Left ventricle myocardium superior (tissue), 1 donor: Measurements from ENCODE around the gene PCDH9. TPM values are rescaled to one million over a fixed set of nuclear protein-coding genes. Genes with fewer than 3 reads are reported as not detected.
A peak's percentile ranks its signal among the peaks of the same experiment; 100 is the strongest.
"Not testable (repeated sequence)": the region's sequence is repeated elsewhere in the genome, so short reads cannot be mapped to it uniquely, and the experiment has no call there.

Experiments used
- ATAC-seq: fragments of 200-7000 bp; cut with Tn5 transposase; one replicate; pipeline ENCODE4 v1.9.1; 2020; ENCODE audit warnings: mild to moderate bottlenecking, moderate library complexity
- DNase-seq: peaks from one replicate; pipeline ENCODE4 v3.0.0-alpha.2; 2020
- intact Hi-C: fragments of 100-400 bp; cut with micrococcal nuclease; formaldehyde crosslinking; loops from one replicate; pipeline ENCODE4 v1.11.0; 2022
- total RNA-seq: library from RNA; stranded (reverse); fragmentation: NEBNext Ultra II Directional; extraction: Animal tissue kit (Norgen Biotek cat#: 25700); gene quantifications from one replicate; pipeline ENCODE4 v1.2.1, GENCODE V29; 2021
- donor health status: DM: no; HTN: yes; CAD: no; lungs with severe emphysema.

Gene PCDH9
- total RNA-seq, 1 donor from 2014 or later = 12.9 TPM

GRCh38 chr13:66673401-66673800 is 556.7 kb downstream of the PCDH9 start:
- ATAC-seq = no peak
- intact Hi-C loops = no loop called here
- no peak for DNase-seq

DNA sequence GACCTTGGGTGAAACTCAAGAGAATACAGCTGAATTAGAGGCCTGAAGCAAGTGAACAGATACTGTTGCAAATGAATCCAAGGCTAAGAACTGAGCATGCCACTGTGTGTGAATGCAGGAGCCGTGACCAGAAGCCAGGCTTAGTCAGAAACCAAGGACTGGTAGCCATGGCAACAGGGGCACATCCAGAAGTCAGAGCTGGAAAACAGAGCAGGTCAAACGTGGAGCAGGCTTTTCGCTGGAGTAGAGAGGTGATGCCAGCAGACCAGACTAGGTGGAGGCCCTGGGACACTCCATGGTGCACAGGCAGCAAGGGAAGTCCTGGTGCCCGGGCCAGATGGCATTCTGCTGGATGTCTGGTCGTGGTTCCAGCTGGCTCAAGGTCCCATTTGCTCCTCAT is 564.1 kb downstream of the PCDH9 start:
- ATAC-seq = peak; percentile 50
- DNase-seq = no peak
- intact Hi-C loops = no loop called here

DNA sequence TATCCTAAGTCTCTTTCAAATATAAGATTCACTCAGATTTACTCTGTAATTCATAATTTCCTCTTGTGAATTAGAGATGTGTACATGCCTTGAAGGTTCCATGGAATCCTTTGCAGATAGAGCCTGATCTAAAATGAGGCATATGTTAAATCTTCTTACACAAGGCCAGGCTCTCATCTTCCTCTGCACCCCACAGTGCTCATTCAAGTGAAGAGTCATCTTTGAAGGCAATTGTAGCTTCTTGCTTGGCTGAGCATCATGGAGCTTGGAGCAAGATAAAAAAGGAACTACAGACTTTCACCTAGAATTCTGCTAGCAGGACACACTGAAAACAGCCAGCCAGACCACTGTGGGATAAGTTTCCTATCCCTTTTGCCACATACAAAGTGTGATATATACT is 566.4 kb downstream of the PCDH9 start:
- no peak for DNase-seq
- ATAC-seq = no peak
- intact Hi-C loops = no loop called here

GRCh38 chr13:66663206-66663605 is 566.9 kb downstream of the PCDH9 start:
- intact Hi-C loops = no loop called here

GRCh38 chr13:66661336-66661735 is 568.8 kb downstream of the PCDH9 start:
- ATAC-seq (no peak), DNase-seq (no peak)
- intact Hi-C loops = no loop called here

More at GRCh38 chr13:66663206-66663605, 566.9 kb downstream of the PCDH9 start:
- DNase-seq = no peak
- ATAC-seq = no peak

DNA sequence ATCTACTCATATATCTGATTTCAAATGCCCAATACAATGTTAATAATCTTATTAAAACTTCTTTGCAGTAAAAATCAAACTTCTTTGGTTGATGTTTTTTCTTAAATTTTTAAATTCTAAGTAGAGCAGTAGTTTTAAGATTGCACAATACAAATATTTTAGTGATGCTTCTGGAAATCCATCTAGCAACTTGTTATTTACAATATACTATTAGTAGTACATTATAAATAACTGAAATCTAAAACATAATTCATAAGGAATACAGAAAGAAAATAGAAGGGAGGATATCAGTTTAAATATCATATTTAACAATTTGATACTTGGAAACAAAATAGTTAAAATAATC is 569.7 kb downstream of the PCDH9 start:
- ATAC-seq (no peak), DNase-seq (no peak)
- intact Hi-C loops = no loop called here

DNA sequence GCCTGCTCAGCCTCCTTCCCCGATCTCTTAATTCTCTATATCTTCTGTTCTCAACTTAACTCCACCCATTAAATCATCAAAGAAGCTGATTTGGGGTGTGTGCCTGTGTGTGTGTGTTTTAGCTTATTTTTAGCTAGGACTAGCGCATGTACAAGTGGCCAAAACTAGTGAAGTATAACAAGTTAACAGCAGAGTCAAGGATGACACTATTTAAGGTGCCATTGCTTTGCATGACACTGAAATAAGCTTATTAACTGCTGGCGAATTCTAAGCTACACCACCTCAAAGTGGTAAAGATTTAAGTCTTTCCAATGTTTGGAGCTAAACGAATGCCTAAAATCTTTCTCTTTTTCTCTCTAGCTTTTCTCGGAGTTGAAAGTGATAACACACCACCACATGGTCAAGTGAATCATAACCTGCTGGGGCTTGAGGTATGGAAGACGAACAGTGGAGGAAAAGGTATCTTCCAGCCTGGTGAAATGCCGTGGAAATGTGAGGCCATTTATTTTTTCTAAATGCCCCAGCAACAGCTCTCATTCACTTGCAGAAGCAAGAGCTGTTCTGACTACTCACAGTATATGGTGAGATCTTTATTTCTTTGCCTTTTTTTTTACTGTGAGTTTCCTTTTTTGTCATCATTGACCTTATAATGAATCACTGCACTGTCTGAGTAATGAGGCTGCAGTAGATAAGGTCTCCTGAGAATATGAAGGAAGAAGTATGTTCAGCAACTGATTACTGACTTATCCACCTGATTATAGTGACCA is 570.3 kb downstream of the PCDH9 start:
- DNase-seq (no peak), ATAC-seq (peak; percentile 41)
- intact Hi-C loops = no loop called here

- intact Hi-C loops = no loop called here
- no peak for ATAC-seq
- no peak for DNase-seq
Measured at GRCh38 chr13:66659286-66659685, 570.9 kb downstream of the PCDH9 start.

DNA sequence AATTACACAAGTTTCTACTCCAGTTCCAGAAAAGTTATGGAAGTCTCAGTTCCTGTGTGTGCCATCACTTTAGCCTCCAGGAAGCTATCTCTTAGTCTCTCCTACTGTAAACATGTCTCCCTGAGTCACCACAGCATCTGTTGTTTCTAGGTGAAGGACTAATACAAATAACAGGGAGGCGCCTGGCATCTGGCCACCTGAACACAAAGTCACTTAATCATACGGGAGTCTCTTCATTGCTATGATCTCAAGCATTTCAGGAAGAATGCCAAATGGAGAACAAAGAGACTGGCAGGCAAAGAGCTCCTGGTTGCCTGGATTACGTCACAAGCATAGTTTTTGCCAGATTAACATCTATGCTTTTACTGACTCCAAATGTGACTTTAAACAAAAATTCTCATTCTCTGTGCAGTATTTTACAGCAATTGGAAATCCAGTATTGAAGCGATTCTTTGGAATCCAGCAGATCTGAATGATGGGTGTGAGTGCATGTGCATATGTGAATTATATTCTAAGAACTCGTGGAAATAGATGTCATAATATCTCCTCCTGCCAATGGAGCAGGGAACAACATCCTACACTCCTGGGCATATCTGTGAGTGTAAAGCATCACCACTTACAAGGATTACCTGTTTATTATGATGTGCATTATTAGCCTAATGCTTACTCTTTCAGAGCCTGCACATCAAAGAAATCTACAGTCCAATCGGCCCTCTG is 572.8 kb downstream of the PCDH9 start:
- intact Hi-C loops = no loop called here
- DNase-seq = peak; percentile 79

GRCh38 chr13:66655847-66656454 is 574.2 kb downstream of the PCDH9 start:
- ATAC-seq = no peak
- intact Hi-C loops = no loop called here
- no peak for DNase-seq

More for the DNA sequence above, 572.8 kb downstream of the PCDH9 start:
- ATAC-seq = peak; percentile 89

DNA sequence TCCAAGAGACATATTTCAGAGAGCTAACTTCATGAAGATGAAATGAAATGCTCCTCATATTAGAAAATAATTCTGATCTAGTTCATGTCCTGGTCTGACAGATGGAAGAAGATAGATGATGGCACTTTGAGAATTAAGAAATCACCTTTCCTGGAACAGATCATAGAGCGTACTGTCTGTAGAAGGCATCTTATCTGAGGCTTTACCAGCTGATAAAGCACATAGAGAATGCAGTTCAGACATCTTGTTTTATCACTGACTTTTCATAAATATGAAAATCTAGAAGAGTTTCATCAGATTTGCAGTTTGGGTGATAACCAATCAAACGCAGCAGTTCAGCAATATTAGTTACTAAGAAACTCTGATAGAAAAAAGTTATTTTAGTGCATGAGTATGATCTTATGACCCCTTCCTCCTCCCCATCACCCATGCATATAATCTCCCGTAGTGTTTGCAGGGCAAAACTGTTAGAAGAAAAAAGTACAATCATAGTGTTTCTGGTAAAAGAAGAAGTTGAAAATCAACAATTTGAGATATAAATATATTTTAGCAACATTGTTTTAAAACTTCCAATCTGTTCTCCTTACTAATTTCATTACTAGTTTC is 585.2 kb downstream of the PCDH9 start:
- ATAC-seq = no peak
- intact Hi-C loops = no loop called here
- DNase-seq = no peak

GRCh38 chr13:66640231-66640630 is 589.9 kb downstream of the PCDH9 start:
- intact Hi-C loops = no loop called here
- ATAC-seq = no peak
- no peak for DNase-seq

GRCh38 chr13:66639044-66639443 is 591.1 kb downstream of the PCDH9 start:
- no peak for ATAC-seq
- intact Hi-C loops = no loop called here
- no peak for DNase-seq

GRCh38 chr13:66635526-66635925 is 594.6 kb downstream of the PCDH9 start:
- ATAC-seq (no peak), DNase-seq (no peak)
- intact Hi-C loops = no loop called here

- DNase-seq (no peak), ATAC-seq (peak; percentile 88)
- intact Hi-C loops = no loop called here
Measured at GRCh38 chr13:66634384-66634783, 595.8 kb downstream of the PCDH9 start.

GRCh38 chr13:66627512-66627911 is 602.6 kb downstream of the PCDH9 start:
- ATAC-seq (no peak), DNase-seq (no peak)
- intact Hi-C loops = no loop called here

GRCh38 chr13:66624302-66624701 is 605.8 kb downstream of the PCDH9 start:
- intact Hi-C loops = no loop called here
- ATAC-seq (peak; percentile 98), DNase-seq (no peak)

GRCh38 chr13:66623129-66623820 is 606.9 kb downstream of the PCDH9 start:
- intact Hi-C loops = no loop called here
- ATAC-seq (peak; percentile 65), DNase-seq (no peak)

GRCh38 chr13:66621906-66622447 is 608.2 kb downstream of the PCDH9 start:
- intact Hi-C loops, DNase-seq, ATAC-seq: not testable (repeated sequence)
